HEK293T (cell line): ENCODE results near the gene MRPS27.

ENCODE experiments used
- BHLHE40 ChIP-seq: fragments of 450-650 bp; IDR thresholded peaks from 2 replicates; pipeline ENCODE4 v1.6.1; 2016; ENCODE audit warnings: mild to moderate bottlenecking, moderate library complexity, borderline replicate concordance
- CTBP1 ChIP-seq: fragments of 450-650 bp; IDR thresholded peaks from 2 replicates; pipeline ENCODE4 v1.6.1; 2016; ENCODE audit warnings: borderline replicate concordance
- FOXK2 ChIP-seq: fragments of 450-650 bp; IDR thresholded peaks from 2 replicates; pipeline ENCODE4 v1.6.1; 2016; ENCODE audit warnings: mild to moderate bottlenecking
- L3MBTL2 ChIP-seq: fragments of 450-650 bp; conservative IDR thresholded peaks from 2 replicates; pipeline ENCODE4 v1.6.1; 2016; ENCODE audit warnings: mild to moderate bottlenecking
- PKNOX1 ChIP-seq: fragments of 450-650 bp; IDR thresholded peaks from 2 replicates; pipeline ENCODE4 v1.6.1; 2016
- SUZ12 ChIP-seq: fragments of 450-650 bp; IDR thresholded peaks from 2 replicates; pipeline ENCODE4 v1.6.1; 2016; ENCODE audit warnings: mild to moderate bottlenecking
- TARDBP ChIP-seq: fragments of 450-650 bp; IDR thresholded peaks from 2 replicates; pipeline ENCODE4 v1.6.1; 2016

DNA sequence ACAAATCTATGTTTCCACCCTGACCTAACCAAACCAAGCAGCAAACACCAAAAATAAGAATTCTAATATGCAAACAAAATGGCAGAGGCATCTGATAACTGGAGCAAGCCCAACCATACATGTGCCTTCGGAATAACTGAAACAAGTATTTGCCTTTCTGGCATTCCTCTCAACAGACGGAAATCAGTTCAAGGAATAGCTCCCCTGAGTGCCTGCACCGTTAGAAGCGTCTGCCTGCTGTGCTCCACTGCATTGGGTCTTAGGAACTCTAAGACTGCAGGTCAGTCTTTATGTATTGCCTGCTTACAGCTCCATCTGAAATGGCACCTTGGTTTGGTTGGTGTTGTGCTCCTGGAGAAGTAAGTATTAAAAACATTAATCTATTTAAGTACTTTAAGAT lies 98.5 kb downstream of the MRPS27 start:
- TF ChIP-seq TARDBP (no peak), SUZ12 (no peak), FOXK2 (no peak), BHLHE40 (no peak), PKNOX1 (no peak), CTBP1 (no peak), L3MBTL2 (no peak)
